Chondrocyte (in vitro differentiated cells): Measurements from ENCODE around the gene UBFD1. TPM values are rescaled to one million over a fixed set of nuclear protein-coding genes. Genes with fewer than 3 reads are reported as not detected.
"Not testable (repeated sequence)": the region's sequence is repeated elsewhere in the genome, so short reads cannot be mapped to it uniquely, and the experiment has no call there.

Experiments
- DNase-seq: peaks from one replicate; pipeline ENCODE4 v3.0.0; 2021; ENCODE audit warnings: mixed read lengths, low spot score
- H3K27ac Mint-ChIP-seq: one replicate; pipeline ENCODE4 v1.8.0; 2021; ENCODE audit warnings: mild to moderate bottlenecking, moderate library complexity, mixed read lengths; ENCODE audit not compliant: unreplicated experiment
- H3K27me3 Mint-ChIP-seq: 2 replicates; pipeline ENCODE4 v1.8.0; 2021; ENCODE audit warnings: low read depth, mixed read lengths
- H3K36me3 Mint-ChIP-seq: 2 replicates; pipeline ENCODE4 v1.8.0; 2021; ENCODE audit warnings: low read depth, mixed read lengths
- H3K4me1 Mint-ChIP-seq: 2 replicates; pipeline ENCODE4 v1.8.0; 2021; ENCODE audit warnings: low read depth, mild to moderate bottlenecking, mixed read lengths
- H3K4me3 Mint-ChIP-seq: one replicate; pipeline ENCODE4 v1.8.0; 2021; ENCODE audit warnings: mild to moderate bottlenecking, moderate library complexity, mixed read lengths; ENCODE audit not compliant: unreplicated experiment
- H3K9me3 Mint-ChIP-seq: 2 replicates; pipeline ENCODE4 v1.8.0; 2021; ENCODE audit warnings: low read depth, mixed read lengths
- total RNA-seq: library from RNA; stranded (reverse); gene quantifications from 3 replicates; pipeline ENCODE4 v1.2.1, GENCODE V29; 2021
- TF ChIP-seq, protein P1 (sequence below): fragments of 200-600 bp; sonication (generic); IDR thresholded peaks from 2 replicates; pipeline ENCODE4 v1.5.0; 2021; ENCODE audit warnings: antibody characterized with exemption, mild to moderate bottlenecking, moderate library complexity

Gene UBFD1
- total RNA-seq, 1 donor from 2014 or later: 105 TPM

DNA sequence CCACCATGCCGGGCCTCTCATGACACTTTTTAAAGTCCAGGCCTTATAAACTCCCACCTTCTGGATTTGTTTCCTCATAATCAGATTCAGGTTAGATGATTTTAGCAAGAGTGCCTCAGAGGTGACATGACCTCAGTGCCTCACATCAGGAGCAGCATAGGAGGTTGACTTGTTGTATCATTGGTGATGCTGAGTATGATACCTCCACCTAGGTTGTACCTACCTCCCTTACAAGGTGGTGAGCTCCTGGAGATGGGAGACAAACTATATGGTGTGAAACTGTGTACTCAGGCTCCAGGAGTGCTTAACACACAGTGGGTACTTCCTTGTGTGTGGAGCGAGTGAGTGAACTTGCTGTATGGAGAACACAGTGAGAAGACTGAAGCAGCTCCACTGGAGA is 20.0 kb downstream of the UBFD1 start:
- H3K4me3 Mint-ChIP-seq: no peak overlapping the region
- DNase-seq: no peak
- no peak overlapping the region for H3K27ac Mint-ChIP-seq
- no peaks in the 10 kb centered on the region for H3K4me1 Mint-ChIP-seq
- H3K9me3 Mint-ChIP-seq: no peaks in the 10 kb centered on the region
- TF ChIP-seq, protein P1, sequence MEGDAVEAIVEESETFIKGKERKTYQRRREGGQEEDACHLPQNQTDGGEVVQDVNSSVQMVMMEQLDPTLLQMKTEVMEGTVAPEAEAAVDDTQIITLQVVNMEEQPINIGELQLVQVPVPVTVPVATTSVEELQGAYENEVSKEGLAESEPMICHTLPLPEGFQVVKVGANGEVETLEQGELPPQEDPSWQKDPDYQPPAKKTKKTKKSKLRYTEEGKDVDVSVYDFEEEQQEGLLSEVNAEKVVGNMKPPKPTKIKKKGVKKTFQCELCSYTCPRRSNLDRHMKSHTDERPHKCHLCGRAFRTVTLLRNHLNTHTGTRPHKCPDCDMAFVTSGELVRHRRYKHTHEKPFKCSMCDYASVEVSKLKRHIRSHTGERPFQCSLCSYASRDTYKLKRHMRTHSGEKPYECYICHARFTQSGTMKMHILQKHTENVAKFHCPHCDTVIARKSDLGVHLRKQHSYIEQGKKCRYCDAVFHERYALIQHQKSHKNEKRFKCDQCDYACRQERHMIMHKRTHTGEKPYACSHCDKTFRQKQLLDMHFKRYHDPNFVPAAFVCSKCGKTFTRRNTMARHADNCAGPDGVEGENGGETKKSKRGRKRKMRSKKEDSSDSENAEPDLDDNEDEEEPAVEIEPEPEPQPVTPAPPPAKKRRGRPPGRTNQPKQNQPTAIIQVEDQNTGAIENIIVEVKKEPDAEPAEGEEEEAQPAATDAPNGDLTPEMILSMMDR: no peak
- H3K27me3 Mint-ChIP-seq: no peaks in the 10 kb centered on the region
- peaks cover 16% of the 10 kb centered on the region for H3K36me3 Mint-ChIP-seq

DNA sequence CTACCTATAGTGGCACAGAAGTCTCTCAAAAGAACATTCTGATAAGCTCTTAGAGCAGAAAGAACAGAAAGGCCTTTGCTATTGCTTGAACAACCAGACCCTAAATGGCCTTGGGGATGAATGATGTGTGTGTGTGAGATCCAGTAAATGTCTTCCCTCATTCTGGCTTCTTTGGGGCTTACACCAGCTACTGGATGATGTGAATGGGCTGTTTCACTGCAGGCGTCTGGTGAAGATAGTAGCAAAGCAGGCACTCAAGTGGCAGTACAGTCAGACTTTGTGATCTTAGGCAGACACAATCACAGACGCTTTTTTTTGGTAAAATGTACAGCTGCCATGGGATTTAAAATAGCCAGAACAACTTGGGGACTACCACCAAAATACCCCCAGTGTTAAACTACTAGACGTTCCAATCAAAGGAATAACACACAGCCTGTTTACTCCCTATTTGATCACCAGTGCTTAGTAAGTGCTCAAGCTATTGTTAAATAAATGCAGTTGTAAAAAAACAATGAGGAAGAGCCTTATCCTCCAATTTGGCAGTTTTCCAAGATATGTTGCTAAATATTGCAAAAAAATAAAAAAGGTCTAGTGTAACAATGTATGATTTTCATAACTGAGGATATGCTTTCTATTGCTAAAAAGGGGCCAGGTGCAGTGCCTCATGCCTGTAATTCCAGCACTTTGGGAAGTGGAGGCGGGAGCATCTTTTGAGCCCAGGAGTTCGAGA is 20.7 kb downstream of the UBFD1 start:
- no peaks in the 10 kb centered on the region for H3K4me1 Mint-ChIP-seq
- TF ChIP-seq, protein P1: no peak
- no peak for DNase-seq
- no peaks in the 10 kb centered on the region for H3K27me3 Mint-ChIP-seq
- H3K4me3 Mint-ChIP-seq: no peak overlapping the region
- peaks cover 12% of the 10 kb centered on the region for H3K36me3 Mint-ChIP-seq
- no peak overlapping the region for H3K27ac Mint-ChIP-seq
- no peaks in the 10 kb centered on the region for H3K9me3 Mint-ChIP-seq

DNA sequence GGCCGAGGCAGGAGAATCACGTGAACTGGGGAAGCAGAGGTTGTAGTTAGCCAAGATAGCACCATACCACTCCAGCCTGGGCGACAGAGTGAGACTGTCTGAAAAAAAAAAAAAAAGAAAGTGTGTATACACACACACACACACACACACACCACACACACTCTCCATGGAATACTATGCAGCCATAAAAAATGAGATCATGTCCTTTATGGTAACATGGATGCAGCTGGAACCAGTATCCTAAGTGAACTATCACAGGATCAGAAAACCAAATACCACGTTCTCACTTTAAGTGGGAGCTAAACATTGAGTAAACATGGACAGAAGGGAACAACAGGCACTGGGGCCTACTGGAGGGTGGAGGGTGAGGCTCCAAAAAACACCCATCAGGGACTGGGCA is 21.8 kb downstream of the UBFD1 start:
- no peak for DNase-seq
- Mint-ChIP-seq H3K36me3 (peaks cover 14% of the 10 kb centered on the region), H3K27ac (no peak overlapping the region), H3K27me3 (no peaks in the 10 kb centered on the region), H3K4me3 (no peak overlapping the region), H3K4me1 (no peaks in the 10 kb centered on the region), H3K9me3 (no peaks in the 10 kb centered on the region)
- TF ChIP-seq, protein P1: no peak

GRCh38 chr16:23580391-23580790 is 22.9 kb downstream of the UBFD1 start:
- TF ChIP-seq, protein P1: no peak
- H3K27me3 Mint-ChIP-seq: no peaks in the 10 kb centered on the region
- H3K4me1 Mint-ChIP-seq: no peaks in the 10 kb centered on the region
- no peak for DNase-seq
- H3K4me3 Mint-ChIP-seq: no peak overlapping the region
- H3K27ac Mint-ChIP-seq: no peak overlapping the region
- H3K36me3 Mint-ChIP-seq: peaks cover 13% of the 10 kb centered on the region
- no peaks in the 10 kb centered on the region for H3K9me3 Mint-ChIP-seq

DNA sequence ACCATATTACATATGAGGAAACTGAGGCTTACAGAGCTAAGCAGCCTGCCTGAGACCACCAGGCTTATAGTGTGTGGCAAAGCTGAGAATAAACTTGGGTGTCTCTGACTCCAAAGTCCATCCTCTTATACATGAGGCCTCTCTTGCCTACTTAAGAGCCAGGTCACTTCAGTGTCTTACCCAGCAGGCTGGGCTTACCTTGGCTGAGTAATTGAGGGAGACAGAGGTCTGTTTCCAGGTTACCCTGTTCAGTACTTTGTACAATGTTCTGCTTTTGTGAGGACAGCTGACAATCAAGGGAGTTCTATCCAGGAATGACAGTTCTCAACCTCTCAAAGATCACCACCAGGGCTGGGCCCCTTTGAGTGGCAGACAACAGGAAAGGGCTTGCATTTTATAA is 24.2 kb downstream of the UBFD1 start:
- Mint-ChIP-seq H3K27ac (no peak overlapping the region), H3K9me3 (no peaks in the 10 kb centered on the region), H3K4me3 (no peak overlapping the region), H3K4me1 (no peaks in the 10 kb centered on the region), H3K27me3 (no peaks in the 10 kb centered on the region), H3K36me3 (peaks cover 14% of the 10 kb centered on the region)
- no peak for DNase-seq
- TF ChIP-seq, protein P1: no peak

- DNase-seq, H3K4me3 Mint-ChIP-seq, H3K27me3 Mint-ChIP-seq, H3K4me1 Mint-ChIP-seq, H3K9me3 Mint-ChIP-seq: not testable (repeated sequence)
- peaks cover 14% of the 10 kb centered on the region for H3K36me3 Mint-ChIP-seq
- H3K27ac Mint-ChIP-seq: peak overlapping the region; percentile 27
These were observed 25.7 kb downstream of the UBFD1 start for GRCh38 chr16:23583271-23583670.
